ENCODE results near the gene EHD4. TPM values are rescaled to one million over a fixed set of nuclear protein-coding genes. Genes with fewer than 3 reads are reported as not detected.

Gene EHD4
- polyA plus RNA-seq, 4 donors: 15.3 to 21.2 (median 17.4) TPM

DNA sequence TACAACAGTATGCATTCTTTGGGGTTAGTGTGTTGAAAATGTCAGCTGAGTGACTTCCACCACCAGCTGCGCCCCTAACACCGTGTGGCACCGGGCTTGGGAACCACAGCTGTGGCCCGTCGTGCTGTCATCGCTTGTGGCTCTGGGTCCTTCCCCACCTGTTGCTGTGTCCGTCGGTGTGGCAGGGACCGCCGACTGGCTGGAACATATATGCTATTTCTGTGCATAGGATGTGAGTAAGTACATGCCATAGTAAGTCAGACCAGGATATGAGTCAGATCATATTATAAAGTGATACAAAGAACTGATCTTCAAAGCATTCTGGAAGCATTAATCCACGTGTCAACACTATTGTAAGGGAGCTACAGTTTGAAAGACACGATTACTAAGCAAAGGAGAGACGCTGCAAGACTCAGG, 31.9 kb downstream of the EHD4 start:
- DNase-seq (ENCODE audit: low read depth in 4 of 4, low spot score in 3 of 4): no peak

DNA sequence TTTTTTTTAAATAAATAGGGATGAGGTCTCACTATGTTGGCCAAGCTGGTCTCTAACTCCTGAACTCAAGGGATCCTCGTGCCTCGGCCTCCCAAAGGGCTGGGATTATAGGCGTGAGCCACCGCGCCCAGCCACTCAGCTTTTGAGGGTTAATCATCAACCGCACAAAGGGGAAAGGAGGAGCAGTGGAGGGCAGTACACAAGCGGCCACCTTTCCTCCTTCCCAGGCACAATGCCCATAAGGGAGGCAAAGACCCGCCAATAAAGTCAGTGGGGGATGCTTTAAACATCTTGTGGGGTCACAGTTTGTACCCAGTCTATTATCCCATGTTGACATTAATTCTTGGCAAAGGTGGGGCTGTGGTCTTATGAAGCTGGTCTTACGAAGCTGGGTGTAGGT, 32.4 kb downstream of the EHD4 start:
- no peak for DNase-seq (ENCODE audit: low read depth in 4 of 4, low spot score in 3 of 4)

DNA sequence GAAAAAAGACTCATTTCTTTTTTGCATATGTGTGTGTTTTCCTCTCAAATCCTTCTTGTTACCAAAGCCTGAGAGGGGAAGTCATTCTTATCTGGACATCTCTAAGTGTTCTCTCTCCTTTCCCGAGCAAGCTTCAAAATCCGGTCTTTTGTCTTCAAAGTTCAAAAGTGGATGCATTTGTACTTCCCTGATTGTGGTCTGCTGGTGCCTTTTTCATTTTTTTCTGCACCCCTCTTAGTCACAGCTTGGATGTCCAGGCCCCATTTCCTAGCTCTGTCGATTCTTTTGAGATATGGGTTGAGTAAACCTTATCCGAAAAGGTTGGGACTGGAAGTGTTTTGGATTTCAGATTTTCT, 34.8 kb downstream of the EHD4 start:
- DNase-seq (ENCODE audit: low read depth in 4 of 4, low spot score in 3 of 4): no peak

DNA sequence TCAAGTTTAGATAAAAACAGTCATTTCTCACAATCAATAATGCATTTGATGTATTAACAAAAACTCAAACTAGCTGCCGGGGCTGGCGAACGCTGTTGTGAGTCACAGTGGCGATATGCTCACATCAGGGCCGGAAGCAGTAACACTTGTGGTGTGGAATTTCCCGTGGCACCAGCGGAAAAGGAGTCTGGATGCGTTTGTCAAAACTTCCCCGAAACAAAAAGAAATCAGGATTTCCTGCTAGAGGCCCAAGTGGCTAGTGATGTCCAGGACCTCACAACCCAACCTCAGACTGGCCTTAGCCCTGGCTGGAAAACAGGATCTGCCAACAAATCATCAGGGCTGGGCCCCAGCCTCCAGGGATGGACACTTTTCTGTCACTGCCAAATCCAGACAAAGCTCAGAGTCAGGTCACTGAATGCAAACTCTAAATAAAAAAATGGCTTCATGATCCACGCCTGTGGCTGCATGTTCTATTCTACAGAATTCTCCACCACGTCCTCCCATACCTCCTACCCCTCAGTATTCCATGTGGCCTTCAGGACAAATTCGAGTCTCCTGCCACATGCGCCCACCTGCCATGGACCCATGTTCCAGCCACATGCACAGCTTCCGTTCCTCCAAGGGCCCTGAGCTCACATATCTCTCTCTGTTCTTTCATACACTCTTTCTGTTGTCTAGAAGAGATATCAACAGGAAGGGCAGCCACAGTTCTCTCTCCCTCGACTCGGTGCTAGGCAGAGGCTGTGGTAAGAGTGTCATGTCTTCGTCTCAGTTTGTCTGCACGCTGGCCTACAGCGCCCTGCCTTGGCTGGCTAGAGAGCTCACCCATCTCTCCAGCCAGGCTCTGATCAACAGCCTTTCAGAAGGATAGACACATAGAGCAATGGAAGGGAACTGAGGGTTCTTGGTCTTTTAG, 35.4 kb downstream of the EHD4 start:
- no peak for DNase-seq (ENCODE audit: low read depth in 4 of 4, low spot score in 3 of 4)

DNA sequence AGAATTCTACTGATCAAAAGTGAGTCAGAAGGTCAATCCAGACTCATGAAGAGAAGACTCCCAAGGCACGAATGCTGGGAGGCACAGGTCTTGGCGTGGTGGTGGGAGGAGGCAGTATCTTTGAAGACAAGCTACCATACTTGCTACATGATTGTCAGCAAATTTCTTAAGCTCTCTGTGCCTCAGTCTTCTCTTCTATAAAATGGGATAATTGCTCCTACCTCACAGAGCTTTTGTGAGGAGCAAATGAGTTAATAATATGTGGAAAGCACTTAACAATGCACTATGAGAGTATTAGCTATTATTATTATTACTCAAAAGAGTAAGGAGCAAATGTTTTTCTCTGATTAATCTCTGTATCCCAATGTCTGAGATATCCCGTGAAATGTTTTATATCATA, 36.2 kb downstream of the EHD4 start:
- DNase-seq (ENCODE audit: low read depth in 4 of 4, low spot score in 3 of 4): no peak

DNA sequence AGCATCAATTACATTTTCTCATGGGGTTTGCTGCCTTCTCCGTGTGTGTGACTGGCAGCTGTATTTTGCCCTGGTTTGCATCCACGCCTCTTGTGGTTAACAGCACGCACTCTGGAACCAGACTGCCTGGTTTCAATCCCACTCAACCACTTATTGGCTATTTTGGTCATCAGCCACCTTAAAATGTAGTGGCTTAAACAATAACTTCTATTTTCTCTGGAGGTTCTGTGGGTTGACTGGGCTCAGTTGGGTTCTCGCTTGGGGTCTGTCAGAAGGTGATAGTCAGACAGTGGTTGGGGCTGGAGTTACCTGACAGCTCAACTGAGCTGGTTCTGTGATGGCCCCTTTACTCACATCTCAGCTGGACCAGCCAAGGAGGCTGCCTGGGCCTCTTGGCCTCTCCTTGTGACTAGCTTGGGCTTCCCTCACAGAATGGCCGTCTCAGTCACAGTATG, 36.8 kb downstream of the EHD4 start:
- no peak for DNase-seq (ENCODE audit: low read depth in 4 of 4, low spot score in 3 of 4)

DNA sequence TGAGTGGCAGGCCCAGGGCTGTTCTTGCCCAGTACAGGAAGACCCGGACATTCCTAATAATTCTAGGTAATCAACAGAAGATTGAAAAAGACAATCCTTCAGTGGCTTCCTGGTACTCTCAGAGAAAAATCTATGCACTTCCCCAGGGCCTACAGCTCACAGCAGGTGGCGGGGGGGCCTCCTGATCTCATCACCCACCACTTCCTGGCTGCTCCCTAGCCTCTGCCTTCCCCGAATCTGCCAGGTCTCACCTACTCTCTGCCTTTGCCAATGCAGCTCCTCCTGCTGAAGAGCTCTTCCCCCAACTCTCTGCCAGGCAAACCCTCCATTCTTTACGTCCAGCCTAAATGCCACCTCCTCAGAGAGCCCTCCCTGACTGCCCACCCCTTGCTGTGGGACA, 37.5 kb downstream of the EHD4 start:
- no peak for DNase-seq (ENCODE audit: low read depth in 4 of 4, low spot score in 3 of 4)

DNA sequence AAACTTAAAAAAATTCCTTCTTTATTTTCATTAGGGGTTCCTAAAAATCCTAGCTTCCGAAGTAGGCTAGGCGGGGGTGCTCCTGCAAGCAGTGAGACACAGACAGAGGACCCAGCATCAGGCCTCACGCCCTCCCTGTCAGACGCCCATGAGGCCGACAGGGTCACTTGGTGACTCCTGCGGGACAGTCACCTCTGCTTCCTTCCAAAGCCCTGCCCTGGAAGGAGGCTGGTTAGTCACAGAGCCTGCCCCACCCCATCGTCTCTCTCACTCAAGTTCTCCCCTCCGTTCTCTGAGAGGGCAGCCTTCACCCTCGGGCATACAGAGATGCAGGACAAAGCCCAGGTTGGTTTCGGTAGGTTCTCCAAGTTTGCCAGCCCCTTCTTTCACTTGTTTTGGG, 38.6 kb downstream of the EHD4 start:
- no peak for DNase-seq (ENCODE audit: low read depth in 4 of 4, low spot score in 3 of 4)

DNA sequence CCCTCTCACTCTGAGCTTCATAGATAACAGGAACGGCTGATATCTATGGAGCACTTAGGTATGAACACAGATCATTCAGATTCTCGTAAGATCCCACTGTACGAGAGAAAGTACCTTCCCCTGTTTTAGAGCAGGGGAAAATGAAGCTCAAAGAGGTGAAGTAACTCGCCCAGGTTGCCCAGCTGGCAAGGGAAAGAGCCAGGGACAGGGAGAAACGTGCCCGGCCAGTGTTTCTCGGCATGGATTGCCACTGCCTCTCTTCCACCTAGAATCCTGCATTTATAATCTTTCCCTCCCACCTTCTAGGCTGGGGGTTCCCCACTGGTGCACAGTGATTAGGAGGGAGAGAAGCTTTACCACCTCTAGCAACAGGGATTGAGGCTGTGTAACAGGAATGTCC, 39.0 kb downstream of the EHD4 start:
- DNase-seq (ENCODE audit: low read depth in 4 of 4, low spot score in 3 of 4): no peak

DNA sequence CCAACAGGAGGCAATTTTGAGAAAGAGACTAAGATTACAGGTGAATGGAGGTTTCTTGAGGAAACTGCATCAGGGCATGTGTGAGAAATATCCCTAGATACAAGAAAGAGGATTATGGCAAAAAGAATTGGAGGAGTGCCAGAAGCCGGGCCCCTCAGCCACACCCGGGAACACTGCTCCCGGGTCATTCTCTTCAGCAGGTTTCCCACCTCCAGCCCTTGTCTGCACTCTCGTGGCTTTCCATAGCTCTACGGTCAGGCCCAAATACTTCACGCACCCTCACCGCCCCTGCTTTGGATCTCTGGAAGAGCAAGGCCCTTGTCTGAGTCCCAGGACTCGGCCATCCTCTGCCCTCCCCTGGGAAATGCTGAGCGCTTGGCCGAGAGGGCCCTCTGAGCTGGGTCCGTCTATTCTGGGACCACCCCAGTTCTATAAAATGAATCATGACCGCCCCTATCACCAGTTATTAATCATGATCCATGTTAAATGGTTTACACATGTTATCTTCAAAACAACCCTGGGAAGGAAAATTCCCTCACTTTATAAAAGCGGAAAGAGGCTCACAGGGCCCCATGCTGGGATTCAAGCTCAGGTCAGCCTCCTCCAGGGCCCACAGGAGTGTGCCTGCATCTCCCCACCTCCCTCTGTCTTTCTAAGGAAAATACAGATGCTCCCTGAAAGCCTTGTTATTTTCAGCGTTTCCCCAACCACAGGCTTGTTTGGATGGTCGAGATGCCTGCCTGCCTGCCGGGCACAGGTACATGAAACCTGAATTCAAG, 39.7 kb downstream of the EHD4 start:
- DNase-seq (ENCODE audit: low read depth in 4 of 4, low spot score in 3 of 4): no peak

DNA sequence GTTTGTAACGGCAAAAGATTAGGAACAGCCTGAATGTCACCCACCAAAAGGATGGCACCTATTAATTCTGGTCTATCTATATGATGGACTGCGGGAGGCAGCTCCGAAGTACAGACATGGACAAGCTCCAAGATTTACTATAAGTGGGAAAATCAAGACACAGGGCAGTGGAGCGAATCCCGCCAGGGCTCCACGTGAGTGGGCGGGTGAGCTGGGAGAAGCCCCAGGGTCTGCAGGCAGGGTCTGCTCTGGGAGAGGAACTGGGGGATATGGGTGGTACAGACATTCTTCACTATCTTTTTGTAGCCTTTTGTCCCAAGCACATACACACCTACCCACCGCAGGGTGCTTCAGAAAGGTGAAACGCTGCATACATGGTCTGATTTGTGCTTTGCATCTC, 40.3 kb downstream of the EHD4 start:
- DNase-seq (ENCODE audit: low read depth in 4 of 4, low spot score in 3 of 4): no peak

DNA sequence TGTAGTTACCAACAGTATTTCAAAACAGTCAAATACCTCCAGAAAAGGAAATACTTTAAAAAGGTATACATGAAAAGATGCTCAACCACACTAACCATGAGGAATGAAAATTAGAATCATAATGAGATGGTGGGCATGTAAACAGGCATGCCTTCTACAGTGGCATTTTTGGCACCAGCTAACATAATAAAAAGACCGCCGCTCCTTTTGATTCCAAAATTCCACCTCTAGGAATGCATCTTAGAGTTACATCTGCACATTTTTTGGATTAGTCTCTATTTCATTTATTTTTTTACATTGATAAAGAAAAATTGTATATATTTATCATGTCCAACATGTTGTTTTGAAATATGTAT, 41.5 kb downstream of the EHD4 start:
- no peak for DNase-seq (ENCODE audit: low read depth in 4 of 4, low spot score in 3 of 4)

DNA sequence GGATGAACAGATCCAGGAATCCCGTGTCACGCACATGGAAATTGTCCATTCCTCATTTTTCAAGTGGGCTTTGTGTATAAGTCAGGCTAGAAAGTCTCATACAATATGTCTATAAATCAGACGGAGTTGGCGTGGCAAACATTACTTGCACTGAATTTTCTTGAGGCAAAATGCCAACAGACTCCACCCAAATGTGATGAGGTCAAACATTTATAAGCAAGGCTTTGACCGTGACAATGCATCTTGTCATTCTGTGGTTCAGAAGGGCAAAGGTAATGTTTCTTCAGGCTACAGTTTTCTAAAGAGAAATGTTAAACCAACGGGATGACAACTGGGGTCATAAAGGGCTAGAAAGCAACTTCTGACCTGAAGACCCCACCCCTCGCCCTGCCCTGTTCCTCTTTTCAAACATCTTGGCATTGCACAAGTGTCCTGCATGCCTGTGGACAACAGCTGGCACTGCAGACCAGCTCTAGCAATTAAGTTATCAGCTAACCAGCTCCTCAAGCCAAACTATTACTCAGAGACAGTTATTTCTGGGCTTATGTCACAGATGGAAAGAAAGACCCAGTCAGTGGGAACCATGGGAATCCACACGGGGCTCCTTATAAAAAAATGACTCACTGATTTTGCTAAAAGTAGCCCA, 42.0 kb downstream of the EHD4 start:
- DNase-seq (ENCODE audit: low read depth in 4 of 4, low spot score in 3 of 4): no peak

DNA sequence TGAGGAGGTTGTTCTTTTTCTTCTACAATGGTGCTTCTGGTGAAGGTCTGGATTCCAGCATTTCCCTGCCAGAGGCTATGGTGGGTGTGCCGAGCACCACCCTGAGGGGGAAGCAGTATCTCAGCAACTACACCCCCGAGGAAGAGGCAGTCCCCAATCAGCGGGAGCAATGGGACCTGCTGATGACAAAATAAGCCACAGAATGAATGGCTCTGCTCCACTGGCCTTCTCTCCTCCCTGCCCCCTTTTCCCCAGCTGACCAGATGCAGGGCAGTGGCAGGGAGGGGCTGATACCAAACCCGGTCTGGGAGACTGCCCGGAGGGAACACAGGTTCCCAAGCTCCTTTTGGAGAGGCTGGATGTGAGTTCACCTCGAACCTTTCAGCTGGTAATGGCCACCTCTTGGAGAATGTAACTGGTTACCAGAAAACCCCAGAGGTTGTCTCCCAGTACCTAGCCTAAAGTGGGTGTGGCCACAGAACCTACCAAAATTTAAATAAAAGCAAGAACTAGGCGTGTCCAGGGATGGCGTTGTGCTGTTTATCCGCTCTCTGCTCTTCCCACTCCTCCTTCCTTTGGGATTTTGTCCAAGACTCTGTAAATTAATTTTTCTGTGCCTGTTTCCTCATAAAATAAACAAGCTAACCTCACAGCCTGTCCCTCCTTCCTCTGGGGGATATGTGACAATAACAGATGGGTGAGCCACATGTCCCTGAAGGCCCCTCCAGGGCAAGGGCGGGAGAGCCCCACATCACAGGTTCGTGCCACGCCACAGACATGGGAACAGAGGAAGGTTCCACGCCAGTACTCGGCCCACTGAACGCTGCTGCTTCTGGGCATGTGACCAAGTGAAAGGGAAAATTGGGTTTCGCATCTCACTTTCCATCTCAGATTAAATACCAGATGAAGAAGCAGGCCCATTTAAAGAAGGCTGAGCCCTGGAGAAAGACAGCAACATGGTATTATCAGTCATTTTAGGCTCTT, 43.4 kb downstream of the EHD4 start:
- no peak for DNase-seq (ENCODE audit: low read depth in 4 of 4, low spot score in 3 of 4)

DNA sequence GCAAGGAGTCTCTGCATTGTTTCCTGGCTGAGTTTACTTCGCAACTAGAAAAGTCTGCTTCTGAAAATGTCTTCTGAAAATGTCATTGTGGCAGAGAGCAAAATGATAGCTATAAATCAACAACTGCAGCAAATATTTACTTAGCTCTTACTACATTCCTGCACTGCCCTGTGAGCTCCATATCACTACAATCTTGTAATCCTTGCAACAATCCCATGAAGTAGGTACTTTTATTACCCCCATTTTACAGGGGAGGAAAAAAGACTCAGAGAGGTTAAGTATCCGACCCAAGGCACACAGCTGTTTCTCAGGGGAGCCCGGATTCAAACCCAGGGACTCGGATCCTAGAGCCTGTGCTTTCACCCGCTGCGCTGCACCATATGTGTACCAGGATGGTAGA, 44.3 kb downstream of the EHD4 start:
- no peak for DNase-seq (ENCODE audit: low read depth in 4 of 4, low spot score in 3 of 4)

DNA sequence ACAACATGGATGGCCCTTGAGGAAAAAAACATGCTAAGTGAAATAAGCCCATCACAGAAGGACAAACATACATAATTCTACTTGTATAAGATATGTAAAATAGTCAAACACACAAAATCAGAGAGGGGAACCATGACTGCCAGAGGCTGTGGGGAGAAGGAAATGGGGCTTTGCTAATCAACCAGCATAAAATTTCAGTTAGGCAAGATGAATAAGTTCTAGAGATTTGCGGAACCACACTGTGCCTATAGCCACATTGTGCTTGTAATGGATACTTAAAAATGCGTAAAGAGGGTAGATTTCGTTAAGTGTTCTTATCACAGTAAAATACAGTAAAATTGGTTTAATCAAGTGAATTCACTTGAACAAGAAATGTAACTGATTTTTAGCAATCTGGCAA, 44.8 kb downstream of the EHD4 start:
- DNase-seq (ENCODE audit: low read depth in 4 of 4, low spot score in 3 of 4): no peak

DNA sequence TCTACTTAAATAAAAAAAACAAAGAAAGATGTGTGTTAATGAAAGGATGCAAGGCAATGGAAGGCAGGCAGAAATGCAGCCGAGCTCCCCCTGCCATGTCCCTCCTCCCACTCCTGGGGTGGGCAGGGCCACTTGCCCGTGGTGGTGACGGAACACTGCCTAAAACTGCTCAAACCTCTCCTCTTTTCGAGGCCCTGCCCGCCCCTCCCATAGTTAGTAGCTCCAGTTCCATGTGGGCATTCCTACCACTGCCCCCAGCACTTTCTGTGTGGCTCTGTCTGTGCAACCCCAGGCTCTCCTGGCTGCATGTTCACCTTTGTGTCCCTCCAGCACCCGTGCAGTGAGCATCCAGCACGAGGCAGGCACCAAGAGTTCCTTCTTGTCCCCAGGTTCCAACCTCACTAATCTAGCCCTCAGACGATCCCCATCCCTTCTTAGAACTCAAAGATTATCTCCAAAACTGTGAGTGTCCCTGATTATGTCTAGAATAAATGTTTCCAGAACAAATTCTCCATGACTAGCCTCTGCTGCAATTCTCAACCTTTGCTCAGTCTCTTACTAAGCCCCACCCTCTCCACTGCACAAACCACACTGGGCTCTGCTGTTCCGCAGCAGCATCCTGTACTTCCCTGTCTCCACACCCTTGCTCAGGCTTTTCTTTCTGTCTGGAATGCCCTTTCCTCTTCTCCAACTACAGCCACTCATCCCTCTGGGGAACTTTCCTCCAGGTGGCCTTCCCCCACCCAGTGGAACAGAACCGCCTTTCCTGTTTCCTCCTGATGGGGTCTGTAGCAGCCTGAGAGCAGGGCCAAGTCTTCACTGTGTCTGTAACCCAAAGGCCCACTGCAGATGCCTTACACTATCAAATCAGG, 45.9 kb downstream of the EHD4 start:
- no peak for DNase-seq (ENCODE audit: low read depth in 4 of 4, low spot score in 3 of 4)

DNA sequence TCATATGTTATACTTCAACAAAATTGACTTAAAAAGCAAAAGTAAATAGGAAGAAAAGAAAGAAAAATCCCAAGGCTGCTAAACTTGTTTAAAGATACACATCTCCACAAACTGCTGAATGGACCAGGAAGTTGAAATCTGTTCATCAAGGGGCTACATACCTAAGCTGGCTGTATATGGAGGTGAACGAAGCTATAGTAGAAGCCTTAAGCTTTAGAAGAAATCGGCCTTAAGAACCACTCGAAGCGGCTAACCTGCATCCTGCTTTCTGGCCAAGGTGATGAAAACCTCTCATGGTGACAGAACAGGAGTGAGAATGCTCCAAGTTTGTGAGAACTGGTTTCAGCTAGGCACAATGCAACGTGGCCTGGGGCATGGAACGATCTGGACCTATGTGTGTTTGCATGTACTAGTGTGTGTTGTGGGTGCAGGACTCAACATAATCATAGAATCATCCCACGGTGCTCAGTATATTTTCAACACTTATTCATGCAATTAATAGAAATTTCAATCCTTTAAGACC, 47.2 kb downstream of the EHD4 start:
- no peak for DNase-seq (ENCODE audit: low read depth in 4 of 4, low spot score in 3 of 4)

DNA sequence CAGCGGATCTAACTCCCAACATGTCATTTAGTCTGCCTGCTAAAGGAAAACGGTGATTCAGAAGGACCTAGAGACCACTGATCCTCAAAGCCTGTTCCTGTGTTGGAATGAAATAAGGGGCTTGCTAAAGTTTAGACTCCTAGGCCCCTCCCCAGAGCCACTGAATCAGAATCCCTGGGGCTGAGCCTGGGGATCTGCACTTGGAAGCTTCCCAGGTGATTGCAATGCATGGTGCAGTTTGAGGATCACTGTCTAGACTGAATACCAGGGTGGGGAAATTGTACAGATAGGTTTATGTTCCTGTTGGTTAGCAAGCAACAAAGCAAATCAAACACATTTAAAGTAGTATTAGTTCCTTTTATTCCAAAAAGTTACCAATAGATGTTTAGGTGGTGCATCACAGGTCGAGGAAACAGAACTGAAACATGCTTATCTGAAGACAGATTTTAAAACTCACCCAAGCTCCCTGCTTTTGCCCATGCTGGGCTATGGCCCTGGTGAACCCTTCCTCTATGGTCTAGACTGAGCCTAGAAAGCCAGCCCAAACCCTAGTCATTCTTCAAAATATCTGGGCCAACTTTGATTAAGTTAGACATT, 48.9 kb downstream of the EHD4 start:
- no peak for DNase-seq (ENCODE audit: low read depth in 4 of 4, low spot score in 3 of 4)
